Measurements from ENCODE around the gene ANKRD34B.

DNA sequence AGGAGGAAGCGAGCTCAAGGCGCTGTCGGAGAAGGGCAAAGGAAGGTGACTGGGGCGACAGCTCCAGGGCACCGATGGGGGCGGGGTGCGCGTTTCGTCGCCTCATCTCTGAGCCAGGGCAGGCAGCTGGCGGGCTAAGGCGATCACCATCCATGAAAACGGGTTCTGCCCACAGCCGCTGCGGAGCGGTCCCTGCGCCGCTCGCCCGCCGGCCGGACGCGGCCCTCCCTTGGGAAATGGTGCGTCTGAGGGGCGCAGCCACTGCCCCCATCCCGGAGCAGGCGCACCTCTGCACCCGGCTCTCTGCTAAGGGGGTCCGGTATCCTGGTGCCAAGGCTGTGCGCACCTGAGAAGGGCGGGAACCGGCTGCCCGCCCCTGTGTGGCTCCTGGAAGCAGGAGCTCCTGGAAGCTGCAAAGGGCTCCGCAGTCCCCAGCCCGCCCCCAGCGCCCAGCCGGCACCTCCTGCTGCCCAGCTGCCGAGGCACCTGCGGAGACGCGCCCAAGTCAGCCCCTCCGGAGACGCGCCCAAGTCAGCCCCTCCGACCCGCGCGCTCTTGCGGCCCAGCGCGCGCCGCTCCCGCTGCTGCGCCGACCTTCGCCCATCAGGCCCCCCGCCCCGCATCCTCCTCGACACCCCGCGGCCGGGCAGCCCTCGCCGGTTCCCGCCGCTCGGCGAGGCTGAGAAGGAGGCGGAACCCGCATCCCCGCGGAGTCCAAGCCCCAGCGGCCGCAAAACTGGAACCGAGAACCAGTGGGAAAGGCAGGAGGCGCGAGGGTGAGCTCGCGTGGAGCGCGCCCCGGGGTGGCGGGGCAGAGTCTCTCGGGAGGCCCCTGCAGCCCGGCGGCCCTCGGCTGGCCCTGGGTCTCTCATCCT is 757 bp downstream of the ANKRD34B start:
- no peak for TF ChIP-seq POLR2AphosphoS5 (IDR thresholded peaks at IDR 0.05; ENCODE audit: low read depth, low read length)
- TF ChIP-seq POLR2A (IDR thresholded peaks at IDR 0.05; ENCODE audit: low read depth, low read length), result no peak

Measured in GM12892 (cell line).